ENCODE data around the gene FTO.

The FTO gene

GRCh38 chr16:53712065-53712464, 8.1 kb downstream of the FTO start:
- DNase-seq = no peak

- DNase-seq = peak; percentile 38
These were observed 9.6 kb downstream of the FTO start for GRCh38 chr16:53713403-53714204.

GRCh38 chr16:53714205-53715022, 10.5 kb downstream of the FTO start:
- DNase-seq = peak; percentile 85

- DNase-seq = peak; percentile 57
These were observed 11.0 kb downstream of the FTO start for GRCh38 chr16:53715023-53715384.

- no peak for DNase-seq
These were observed 13.6 kb downstream of the FTO start for GRCh38 chr16:53717577-53717976.

- DNase-seq = no peak
These were observed 17.1 kb downstream of the FTO start for GRCh38 chr16:53721017-53721416.

GRCh38 chr16:53726625-53727024, 22.7 kb downstream of the FTO start:
- no peak for DNase-seq

GRCh38 chr16:53730693-53731092, 26.7 kb downstream of the FTO start:
- DNase-seq = no peak

- DNase-seq = no peak
These were observed 28.5 kb downstream of the FTO start for GRCh38 chr16:53732296-53732929.

GRCh38 chr16:53734908-53735307, 31.0 kb downstream of the FTO start:
- DNase-seq = no peak

- no peak for DNase-seq
These were observed 32.3 kb downstream of the FTO start for GRCh38 chr16:53736297-53736696.

GRCh38 chr16:53737552-53737951, 33.6 kb downstream of the FTO start:
- no peak for DNase-seq

GRCh38 chr16:53740476-53740875, 36.5 kb downstream of the FTO start:
- no peak for DNase-seq

GRCh38 chr16:53740933-53741531, 37.1 kb downstream of the FTO start:
- no peak for DNase-seq

- no peak for DNase-seq
These were observed 37.6 kb downstream of the FTO start for GRCh38 chr16:53741546-53741945.

GRCh38 chr16:53743149-53743566, 39.2 kb downstream of the FTO start:
- DNase-seq = peak; percentile 42

GRCh38 chr16:53744449-53744848, 40.5 kb downstream of the FTO start:
- no peak for DNase-seq

- DNase-seq = no peak
These were observed 41.1 kb downstream of the FTO start for GRCh38 chr16:53745086-53745485.

- DNase-seq = no peak
These were observed 41.9 kb downstream of the FTO start for GRCh38 chr16:53745753-53746266.

- no peak for DNase-seq
These were observed 48.6 kb downstream of the FTO start for GRCh38 chr16:53752560-53752959.

- no peak for DNase-seq
These were observed 49.5 kb downstream of the FTO start for GRCh38 chr16:53753431-53753830.

- peak; percentile 96 for DNase-seq
These were observed 51.3 kb downstream of the FTO start for GRCh38 chr16:53755026-53755910.

All from NCI-H1105 treated with DMSO at 0.1 percent for 48 hours (cell line).